ENCODE results near the gene TBC1D5. TPM values are rescaled to one million over a fixed set of nuclear protein-coding genes. Genes with fewer than 3 reads are reported as not detected.

Gene TBC1D5
- total RNA-seq, 2 experiments from 2014 or later, result 40.9 to 41.0 TPM

DNA sequence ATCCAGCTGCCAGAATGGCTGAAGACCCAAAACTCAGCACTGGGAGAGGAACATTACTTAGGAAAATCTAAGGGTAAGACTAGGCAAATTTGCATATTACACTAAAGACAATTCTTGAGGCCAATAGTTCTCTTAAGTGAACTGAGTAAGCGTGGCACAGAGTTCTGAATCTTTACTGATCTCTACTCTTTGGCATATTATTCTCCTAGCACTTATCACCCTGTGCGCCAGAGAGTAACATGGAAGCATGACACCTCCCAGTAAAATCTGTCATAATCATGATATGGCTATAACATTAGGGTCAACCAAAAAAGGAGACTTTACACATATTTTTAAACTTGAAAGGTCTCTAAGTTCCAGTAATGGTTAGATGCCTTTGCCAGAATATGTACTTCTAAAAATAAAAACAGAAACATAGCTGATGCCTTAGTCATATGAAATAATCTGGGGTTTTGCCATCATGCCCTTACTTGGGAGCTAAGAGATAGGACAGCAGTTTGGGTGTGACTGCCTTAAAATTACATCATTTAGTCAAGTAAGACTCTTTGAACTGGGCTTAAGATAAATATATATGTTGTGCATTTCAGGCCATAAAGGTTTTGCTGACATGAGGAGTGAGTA is 567.1 kb downstream of the TBC1D5 start:
- POLR2A ChIA-PET, result no interaction called here
- CTCF ChIA-PET, result no interaction called here

DNA sequence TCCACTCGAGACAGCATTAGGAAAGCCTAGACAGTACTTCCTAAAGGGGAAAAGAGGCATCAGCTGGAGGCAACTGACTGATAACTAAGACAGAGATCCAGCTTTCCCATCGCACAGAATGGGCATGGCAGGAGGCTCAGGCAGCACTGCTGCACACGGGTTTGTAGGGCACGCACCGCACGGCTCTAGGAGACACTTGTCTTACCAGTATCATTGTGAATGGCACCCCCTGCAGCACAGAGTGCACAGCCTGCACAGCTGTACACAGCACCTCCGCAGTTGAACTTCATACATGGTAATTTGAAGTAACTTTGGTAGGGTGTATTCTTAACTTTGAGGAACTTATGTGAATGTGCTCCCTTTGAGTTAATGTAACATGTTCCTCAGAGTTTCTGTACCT is 576.1 kb downstream of the TBC1D5 start:
- ChIA-PET CTCF (no interaction called here), POLR2A (no interaction called here)

DNA sequence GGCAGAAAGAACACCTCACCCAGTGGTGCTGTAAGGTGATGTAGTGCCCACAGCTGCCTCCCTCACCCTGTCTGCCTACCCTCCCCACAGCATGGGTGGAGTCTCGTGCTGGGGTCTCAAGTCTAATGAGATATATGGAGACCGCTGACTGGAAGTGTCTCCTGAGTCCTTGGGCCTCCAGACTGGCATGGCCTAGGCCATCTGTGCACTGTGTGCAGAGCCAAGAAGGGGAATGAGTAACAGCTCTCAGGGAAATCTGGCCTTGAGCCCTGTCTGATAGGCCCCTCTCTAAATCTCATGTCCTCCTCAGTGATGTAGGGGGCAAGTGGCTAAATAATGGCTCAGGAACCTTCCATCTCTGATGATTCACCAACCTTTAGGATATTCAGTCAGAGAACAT is 580.3 kb downstream of the TBC1D5 start:
- POLR2A ChIA-PET, result no interaction called here
- CTCF ChIA-PET, result no interaction called here

DNA sequence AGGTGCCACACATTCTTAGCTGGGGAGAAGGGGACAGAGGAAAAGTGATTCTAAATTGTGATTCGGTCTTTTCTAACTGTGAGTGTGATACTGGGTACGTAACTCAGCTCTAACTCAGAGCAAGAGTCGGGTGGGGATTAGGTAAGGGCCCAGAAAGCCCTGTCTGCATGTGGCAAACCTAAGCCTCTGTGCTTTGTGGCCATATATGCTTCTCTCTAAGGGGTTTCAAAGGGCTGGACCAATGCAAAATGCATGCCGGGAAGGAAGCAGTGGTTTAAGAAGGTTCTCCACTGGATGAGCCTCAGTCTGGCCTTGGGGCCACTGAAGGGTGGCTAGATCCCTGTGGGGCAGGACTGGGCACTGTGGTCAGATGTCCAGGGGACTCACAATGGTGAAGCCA is 581.8 kb downstream of the TBC1D5 start:
- CTCF ChIA-PET, result no interaction called here
- POLR2A ChIA-PET, result no interaction called here

DNA sequence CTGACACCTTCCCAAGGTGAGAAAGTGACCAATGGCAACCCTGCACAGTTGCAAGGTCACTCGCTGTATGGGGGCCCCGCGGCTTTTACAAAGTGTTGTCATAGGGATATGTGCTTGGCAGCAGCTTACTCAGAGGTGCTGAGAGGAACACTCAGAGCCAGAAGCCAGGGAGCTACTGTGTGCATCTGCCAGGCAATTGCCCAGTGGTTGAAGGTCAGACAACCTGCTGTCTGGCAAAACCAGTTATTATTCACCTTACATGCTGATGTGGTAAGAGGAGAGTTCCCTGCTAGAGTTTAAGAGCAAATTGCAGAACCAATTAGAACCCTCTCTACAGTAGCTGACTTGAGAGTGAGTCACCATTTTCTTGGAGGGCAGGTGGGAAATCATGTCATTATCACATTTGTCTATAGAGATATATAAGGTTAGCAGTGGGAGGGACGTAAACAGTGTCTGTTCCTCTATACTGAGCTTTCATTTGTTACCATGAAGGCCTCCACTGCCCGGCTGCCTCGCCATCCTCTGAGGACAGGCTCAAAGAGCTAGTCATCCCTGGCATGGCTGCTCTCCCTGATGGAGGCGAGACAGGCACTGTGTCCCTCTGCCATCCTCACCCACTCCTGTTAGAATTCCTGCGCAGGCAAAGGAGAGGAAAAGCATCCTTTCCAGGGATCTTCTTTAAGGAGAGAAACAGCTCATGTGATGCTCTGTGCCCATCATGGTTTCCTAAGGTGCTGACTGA is 583.3 kb downstream of the TBC1D5 start:
- ChIA-PET CTCF (interaction anchor here (0.6 kb wide), 1 partner anchor 375 kb away, joined by 3 read pairs; no protein-coding TSS in a partner anchor), POLR2A (interaction anchor here (0.5 kb wide), 1 partner anchor 145 kb away, joined by 5 read pairs; no protein-coding TSS in a partner anchor)

DNA sequence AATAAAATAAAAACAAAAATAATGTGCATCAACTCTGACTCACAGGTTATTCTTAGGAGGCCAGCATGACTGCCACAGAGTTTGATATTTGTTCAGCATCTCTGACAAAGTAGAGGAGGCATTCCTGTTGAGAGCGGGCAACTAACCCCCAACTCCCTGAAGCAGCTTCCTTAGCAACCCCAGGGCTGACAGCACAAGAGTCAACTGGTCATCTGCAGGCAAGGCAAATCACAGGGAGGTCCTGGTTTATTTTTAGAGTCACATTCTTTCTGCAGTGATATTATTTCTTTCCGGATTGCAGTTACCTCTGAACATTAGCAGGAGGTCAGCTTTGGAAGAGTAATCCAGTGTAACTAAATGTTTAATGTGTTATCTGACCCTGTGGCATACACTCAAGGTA is 584.7 kb downstream of the TBC1D5 start:
- ChIA-PET CTCF (no interaction called here), POLR2A (no interaction called here)

DNA sequence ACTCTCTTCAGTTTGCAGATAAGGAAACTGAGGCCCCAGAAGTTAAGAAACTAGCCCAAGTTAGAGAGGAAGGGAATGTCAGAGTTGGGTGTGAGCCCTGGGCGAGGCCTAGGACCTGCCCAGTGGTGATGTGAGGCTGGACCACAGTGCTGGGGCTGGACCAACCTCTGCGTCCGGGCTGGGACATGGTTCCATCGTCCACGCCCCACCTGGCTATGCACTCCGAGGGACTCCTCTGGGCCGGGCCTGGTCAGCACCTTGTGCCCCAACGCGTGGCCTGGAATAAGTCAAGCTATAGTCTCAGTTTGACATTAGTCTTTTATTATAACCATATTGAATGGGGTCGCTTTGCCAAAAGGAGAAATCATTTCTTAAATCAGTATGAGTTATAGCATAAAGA is 585.6 kb downstream of the TBC1D5 start:
- POLR2A ChIA-PET, result no interaction called here
- CTCF ChIA-PET, result no interaction called here

DNA sequence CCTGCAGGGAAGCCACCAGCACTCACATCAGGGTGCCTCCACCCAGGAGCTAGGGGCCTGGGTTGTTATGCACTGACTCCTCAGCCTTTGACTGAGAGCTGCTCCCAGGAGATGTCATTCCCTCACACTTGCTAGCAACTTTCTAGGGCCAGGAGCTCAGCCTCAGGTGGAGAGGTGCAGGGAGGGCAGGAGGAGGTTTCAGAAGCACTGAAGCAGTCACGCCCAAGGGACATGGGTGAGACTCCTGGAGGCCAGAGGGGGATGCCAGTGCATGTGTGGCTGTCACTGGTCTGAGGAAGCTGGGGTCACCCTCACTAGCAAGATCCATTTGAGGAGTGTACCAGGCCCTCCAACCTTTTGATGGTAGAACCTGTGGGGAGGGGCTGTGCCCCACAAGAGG is 586.5 kb downstream of the TBC1D5 start:
- ChIA-PET CTCF (no interaction called here), POLR2A (no interaction called here)

DNA sequence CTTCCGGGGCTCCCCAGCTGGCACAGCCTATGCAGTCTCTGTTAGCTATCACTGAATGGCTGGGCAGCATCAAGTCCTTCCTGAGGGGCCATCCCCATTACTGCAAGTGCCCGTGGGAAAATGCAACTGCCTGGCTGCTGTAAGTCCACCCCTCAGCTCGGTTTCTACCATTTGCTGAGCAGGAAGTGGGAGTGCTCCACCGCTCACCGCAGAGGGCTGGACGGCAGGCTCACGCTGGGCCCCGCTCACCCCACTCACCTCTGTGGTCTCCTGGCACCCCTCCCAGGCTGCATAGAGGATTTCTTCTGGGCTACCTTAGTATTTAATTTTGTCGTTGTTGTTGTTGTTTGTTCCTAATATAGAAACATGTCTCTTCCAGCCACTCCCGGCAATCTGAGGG is 587.5 kb downstream of the TBC1D5 start:
- POLR2A ChIA-PET, result no interaction called here
- CTCF ChIA-PET, result no interaction called here

DNA sequence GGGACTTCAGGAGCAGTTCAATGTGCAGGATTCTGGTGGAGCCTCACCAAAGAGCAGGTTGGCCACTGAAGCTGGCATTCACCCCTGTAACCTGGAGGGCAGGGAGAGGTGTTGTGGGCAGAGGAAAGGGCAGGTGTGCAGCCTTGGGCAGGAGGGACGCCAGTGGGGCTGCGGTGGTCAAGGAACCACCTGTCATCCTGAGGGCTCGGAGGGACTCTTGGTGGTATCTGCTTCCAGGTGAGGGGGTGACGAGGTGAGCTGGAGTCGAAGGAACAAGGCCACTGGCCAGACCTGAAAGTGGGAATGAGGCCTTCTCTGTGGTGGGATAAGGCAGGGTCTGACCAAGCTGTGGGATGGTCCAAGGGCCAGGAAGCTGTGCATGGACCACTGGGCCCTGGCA is 588.2 kb downstream of the TBC1D5 start:
- ChIA-PET CTCF (no interaction called here), POLR2A (no interaction called here)

DNA sequence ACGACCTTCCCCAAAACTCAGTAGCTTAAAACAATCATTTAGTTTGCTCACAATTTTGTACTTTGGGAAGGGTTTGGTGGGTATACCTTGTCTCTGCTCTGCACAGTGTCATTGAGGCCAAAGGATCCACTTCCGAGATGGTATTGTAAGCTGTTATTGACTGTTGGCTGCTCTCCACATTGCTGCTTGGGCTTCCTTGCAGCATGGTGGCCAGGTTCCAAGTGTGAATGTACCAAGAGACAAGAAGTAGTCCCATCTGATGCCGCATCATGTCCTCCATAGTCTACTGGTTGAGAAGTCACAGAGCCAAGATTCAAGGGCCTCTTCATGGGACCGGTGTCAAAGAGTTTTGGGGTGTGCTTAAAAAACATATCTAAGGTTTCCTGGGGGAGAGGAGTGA is 589.2 kb downstream of the TBC1D5 start:
- ChIA-PET POLR2A (no interaction called here), CTCF (interaction anchor here (1.4 kb wide), 1 partner anchor 311 kb away, joined by 3 read pairs; no protein-coding TSS in a partner anchor)

DNA sequence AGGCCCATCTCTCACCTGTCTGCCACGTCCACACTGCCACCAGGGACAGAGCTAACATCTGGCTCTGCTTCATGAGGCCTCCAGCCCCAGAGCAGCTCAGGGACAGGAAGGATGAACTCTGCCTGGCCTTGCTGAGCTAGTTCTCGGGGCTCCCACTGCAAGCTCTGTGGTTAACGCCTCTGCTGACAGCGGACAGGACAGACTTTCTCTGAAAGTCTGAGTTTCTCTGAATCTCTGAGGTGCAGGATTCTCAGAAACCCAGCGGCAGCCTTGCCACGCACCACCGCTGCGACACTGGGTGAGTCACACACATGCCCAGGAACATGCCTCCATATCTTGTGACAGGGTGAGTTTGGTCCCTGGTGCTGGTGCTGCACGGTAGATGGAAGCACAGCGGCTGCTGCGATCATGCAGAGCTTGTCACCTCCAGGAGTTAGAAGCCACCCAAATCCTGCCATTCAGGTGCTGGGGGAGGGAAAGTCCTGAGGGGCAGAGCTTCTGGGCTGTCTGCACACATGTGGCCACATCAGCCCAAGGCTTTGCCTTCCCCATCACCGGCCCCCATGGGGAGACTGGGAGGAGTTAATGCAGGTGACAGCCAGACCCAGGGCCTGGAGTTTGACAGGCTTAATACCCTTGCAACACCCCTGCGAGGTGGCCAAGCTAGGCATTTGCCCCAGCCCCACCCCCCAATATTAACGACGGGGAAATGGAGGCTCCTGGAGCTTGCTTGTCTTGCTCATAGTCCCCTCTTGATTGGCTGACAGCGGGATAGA is 590.6 kb downstream of the TBC1D5 start:
- ChIA-PET POLR2A (interaction anchor here (0.6 to 1.2 kb wide), 3 partner anchors 8 to 267 kb away, joined by 3 to 6 read pairs (median 4); partner anchors contain the start of gene PLCL2), CTCF (interaction anchor here (0.6 to 1.4 kb wide), 6 partner anchors 32 to 591 kb away, joined by 3 to 5 read pairs (median 4); no protein-coding TSS in a partner anchor)

DNA sequence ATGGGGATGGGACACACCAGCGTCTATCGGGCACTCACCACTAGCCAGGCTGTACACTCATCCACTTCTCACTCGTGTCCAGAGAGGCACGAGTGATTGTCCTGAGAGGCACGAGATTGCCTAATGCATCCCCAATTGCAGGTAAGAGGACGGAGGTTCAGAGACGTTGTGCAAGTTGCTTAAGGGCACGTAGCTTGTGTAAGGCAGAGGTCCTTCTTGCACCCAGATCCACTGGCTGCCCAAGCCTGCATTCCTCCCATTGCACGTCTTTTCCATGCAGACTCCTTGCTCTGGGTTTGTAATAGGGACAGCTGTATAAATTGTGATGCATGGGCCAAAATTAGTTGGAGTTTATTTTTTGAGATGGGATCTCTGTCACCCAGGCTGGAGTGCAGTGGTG is 593.4 kb downstream of the TBC1D5 start:
- POLR2A ChIA-PET, result no interaction called here
- CTCF ChIA-PET, result no interaction called here

DNA sequence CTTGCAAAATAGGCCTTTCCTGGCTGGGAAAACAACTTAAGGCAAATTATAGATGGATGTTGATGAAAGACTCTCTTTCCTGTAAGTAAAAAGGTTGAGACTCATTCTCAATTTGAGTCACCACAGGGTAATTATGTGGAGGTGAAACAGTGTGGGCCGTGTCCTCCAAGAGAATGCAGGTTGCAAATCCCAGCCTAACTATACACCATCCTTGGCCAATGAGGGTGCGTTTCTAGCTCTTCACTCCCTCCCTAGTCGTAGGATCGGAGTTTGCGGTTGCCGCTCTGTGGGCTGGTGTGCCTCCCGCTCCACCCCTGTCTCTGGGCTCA is 597.8 kb downstream of the TBC1D5 start:
- POLR2A ChIA-PET, result no interaction called here

DNA sequence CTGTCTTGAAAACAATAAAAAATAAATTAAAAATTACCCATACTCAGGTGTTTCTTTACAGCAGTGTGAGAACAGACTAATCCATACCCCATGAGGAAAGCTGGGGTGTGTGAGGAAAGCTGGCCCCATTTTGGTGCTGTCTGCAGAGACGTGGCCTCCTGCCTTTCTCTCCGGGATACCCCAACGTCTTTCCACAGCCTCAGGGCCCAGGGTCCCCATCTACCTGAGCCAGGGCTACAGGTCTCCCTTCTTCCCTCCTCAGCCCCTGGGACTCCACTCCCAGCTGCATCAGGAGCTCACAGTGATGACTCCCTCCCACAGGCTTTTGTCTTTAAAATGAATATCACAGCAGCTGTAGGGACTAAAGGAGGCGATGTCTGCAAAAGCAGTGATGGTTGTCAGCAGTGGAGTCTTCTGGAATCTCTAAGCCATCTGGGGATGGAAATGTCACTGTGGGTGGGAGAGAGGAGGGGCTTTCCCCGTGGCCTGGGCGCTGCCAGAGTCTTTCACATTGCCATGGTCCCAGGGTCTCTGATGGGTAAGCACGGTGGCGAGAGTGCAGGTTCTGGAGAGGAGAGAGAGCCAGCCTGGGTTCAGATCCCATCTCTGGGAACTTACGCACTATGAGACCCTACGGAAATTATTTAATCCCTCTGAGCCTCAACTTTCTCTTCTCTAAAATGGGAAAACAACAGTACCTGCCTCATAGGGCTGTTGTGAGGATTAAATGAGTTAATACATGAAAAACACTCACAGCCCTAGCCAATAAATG is 598.4 kb downstream of the TBC1D5 start:
- POLR2A ChIA-PET, result no interaction called here
- CTCF ChIA-PET, result no interaction called here

More for the DNA sequence above, 597.8 kb downstream of the TBC1D5 start:
- CTCF ChIA-PET, result no interaction called here

DNA sequence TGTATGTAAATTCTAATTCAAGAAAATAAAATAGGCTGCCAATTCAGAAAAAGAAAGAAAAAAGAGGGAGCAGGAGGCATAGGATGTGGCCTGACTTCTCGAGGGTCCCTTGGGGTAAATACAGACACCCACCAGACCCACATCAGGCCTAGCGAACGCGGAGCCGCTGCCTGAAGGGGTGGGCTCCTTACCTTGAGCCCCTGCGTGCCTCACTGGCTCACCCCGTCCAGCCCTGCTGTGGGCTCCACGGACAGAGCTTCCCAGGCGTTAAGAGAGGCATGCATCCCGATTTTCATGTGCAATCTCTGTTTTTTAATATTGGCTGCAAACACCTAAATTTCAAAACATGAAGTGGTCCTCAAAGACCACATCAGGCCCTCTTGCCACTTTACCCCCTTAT is 599.9 kb downstream of the TBC1D5 start:
- ChIA-PET POLR2A (no interaction called here), CTCF (no interaction called here)

DNA sequence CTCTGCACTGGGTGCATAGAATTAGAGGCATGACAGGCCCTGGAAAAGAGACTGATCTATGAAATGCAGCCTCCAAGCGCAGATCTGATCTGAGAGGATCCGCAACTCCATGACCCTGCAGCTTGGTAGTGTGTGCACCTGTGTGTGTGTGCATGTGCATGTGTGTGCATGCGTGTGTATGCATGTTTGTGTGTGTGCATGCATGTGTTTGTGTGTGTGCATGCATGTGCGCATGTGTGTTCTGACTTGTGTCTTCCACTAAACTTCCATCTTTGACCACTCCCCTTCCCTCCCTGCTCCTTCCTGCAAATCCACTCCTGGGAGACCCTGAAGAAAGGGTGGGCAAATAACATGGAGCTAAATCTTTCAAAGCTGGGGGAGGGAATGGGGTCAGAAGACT is 600.7 kb downstream of the TBC1D5 start:
- CTCF ChIA-PET, result no interaction called here
- POLR2A ChIA-PET, result no interaction called here

DNA sequence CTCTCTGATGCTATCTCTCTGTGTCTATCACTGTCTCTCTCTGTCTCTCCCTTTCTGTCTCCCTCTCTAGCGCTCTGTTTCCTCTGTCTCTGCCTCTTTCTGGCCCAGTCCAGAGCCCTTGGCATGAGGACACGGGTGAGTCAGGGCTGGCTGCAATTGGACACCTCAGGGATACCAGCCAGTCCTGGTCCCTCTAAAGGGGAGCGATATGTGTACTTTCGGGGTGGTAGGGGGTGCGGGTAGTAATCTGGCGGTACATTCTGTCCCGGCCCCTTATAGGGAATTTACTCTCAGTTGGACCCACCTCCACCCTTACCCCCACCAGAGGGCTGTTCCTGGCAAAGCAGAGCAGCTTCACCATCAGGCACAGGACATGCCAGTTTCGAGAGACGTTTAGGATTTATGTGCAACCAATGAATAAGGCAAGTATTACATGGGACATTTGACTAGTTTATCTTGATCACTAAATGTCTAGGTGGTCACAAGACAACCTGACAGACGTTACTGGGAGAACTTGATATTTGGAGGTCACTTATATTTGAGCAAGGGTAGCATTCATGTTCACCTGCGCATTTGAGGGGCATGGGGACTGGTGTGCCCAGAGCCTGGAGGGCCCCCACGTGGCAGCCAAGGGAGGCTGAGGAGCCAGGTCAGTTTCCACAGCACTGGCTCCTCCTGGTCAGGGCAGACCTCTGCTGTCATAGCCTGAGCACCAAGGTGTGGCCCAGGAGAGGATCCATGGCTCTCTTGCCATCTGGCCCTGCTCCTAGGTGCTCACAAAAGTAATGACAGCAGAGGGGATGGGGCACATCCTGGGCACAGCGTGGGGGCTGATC is 601.5 kb downstream of the TBC1D5 start:
- CTCF ChIA-PET, result no interaction called here
- POLR2A ChIA-PET, result no interaction called here

DNA sequence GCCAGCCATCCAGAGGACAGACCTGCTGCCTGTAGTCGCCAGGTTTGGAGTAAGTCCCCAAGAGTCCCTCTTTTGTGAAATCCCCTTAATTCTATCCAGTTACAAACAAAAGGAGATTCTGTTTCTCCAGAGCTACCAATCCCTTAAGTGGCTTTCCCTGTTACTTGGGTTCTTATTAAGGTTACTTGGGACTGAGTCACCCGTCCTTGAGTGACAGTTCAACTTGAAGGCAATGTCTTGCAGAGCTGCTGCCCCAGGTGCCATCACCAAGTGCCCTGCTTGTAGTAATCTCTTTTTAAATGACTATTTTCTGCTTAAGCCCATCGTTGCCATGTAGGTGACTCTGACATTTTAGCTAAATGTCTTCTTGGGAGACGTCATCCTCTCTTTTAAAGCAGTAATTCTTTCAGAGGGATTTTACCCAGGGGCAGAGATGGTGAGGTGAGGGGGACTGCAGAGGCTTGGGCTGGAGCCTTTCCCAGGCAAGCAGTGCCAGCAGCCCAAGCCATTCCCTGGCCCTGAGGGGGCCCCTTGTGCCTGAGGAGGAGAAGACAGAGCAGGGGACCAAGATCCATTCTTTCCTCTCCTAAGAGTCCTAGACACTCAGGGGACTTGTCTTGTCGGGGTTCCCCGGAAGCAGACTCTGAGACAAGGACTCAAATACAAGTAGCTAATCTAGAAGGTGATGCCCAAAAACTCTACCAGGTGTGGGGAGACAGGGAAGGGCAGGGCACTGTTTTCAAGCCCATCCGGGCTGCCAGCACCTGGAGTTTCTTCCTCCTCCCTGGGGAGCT is 604.0 kb downstream of the TBC1D5 start:
- CTCF ChIA-PET, result no interaction called here

More for the DNA sequence above, 604.0 kb downstream of the TBC1D5 start:
- POLR2A ChIA-PET, result no interaction called here

Data from activated CD8-positive, alpha-beta memory T cell treated with anti-CD3 and anti-CD28 coated beads for 36 hours (primary cell).